ENCODE data around the gene POLR1E.

POLR1E gene

GRCh38 chr9:37534412-37534811 is 48.7 kb downstream of the POLR1E start:
- peaks cover 4% of the 10 kb centered on the region; the same call in 1 of the 2 replicates for H3K79me2 ChIP-seq (ENCODE audit: low read length)
- H2AFZ ChIP-seq (ENCODE audit: low read length) = no peak overlapping the region
- H3K27ac ChIP-seq (ENCODE audit: low read length) = no peak overlapping the region
- H3K9me3 ChIP-seq (replicated peaks; ENCODE audit: insufficient read depth, low read length) = no peaks in the 10 kb centered on the region
- H4K20me1 ChIP-seq (ENCODE audit: insufficient read depth, low read length) = no peaks in the 10 kb centered on the region
- no peak overlapping the region for H3K9ac ChIP-seq (ENCODE audit: low read length)
- DNase-seq = no peak
- peaks cover 33% of the 10 kb centered on the region for H3F3A ChIP-seq (ENCODE audit: insufficient read depth, low read length)
- no peaks in the 10 kb centered on the region for H3K27me3 ChIP-seq (replicated peaks; ENCODE audit: insufficient read depth, low read length)
- peaks cover 20% of the 10 kb centered on the region for H3K4me1 ChIP-seq (ENCODE audit: low read length)
- no peaks in the 10 kb centered on the region for H3K9me2 ChIP-seq (replicated peaks; ENCODE audit: insufficient read depth, low read length)
- H3K4me2 ChIP-seq (ENCODE audit: low read depth, low read length) = no peak overlapping the region
- TF ChIP-seq EZH2phosphoT487 (IDR thresholded peaks at IDR 0.05; ENCODE audit: low read length) (no peak), EZH2 (optimal IDR thresholded peaks at IDR 0.05; ENCODE audit: low read depth, low read length) (no peak), CTCF (IDR thresholded peaks at IDR 0.05; ENCODE audit: low read length) (no peak)
- no peaks in the 10 kb centered on the region for H3K36me3 ChIP-seq (replicated peaks; ENCODE audit: insufficient read depth, low read length)
- no peak overlapping the region for H3K4me3 ChIP-seq (ENCODE audit: low read length)

- no peaks in the 10 kb centered on the region for H3K27me3 ChIP-seq (replicated peaks; ENCODE audit: insufficient read depth, low read length)
- no peak overlapping the region for H2AFZ ChIP-seq (ENCODE audit: low read length)
- TF ChIP-seq EZH2 (optimal IDR thresholded peaks at IDR 0.05; ENCODE audit: low read depth, low read length) = no peak
- no peak for TF ChIP-seq EZH2phosphoT487 (IDR thresholded peaks at IDR 0.05; ENCODE audit: low read length)
- TF ChIP-seq CTCF (IDR thresholded peaks at IDR 0.05; ENCODE audit: low read length) = no peak
- no peak for DNase-seq
- no peaks in the 10 kb centered on the region for H3K9me2 ChIP-seq (replicated peaks; ENCODE audit: insufficient read depth, low read length)
- no peaks in the 10 kb centered on the region for H4K20me1 ChIP-seq (ENCODE audit: insufficient read depth, low read length)
- peaks cover 28% of the 10 kb centered on the region for H3F3A ChIP-seq (ENCODE audit: insufficient read depth, low read length)
- peaks cover 16% of the 10 kb centered on the region for H3K4me1 ChIP-seq (ENCODE audit: low read length)
- H3K9me3 ChIP-seq (replicated peaks; ENCODE audit: insufficient read depth, low read length) = no peaks in the 10 kb centered on the region
- no peak overlapping the region for H3K4me3 ChIP-seq (ENCODE audit: low read length)
- H3K79me2 ChIP-seq (ENCODE audit: low read length) = peaks cover 4% of the 10 kb centered on the region; the same call in 1 of the 2 replicates
- H3K36me3 ChIP-seq (replicated peaks; ENCODE audit: insufficient read depth, low read length) = no peaks in the 10 kb centered on the region
- H3K4me2 ChIP-seq (ENCODE audit: low read depth, low read length) = no peak overlapping the region
- H3K27ac ChIP-seq (ENCODE audit: low read length) = no peak overlapping the region
- H3K9ac ChIP-seq (ENCODE audit: low read length) = no peak overlapping the region
These were observed 49.2 kb downstream of the POLR1E start for GRCh38 chr9:37534901-37535300.

- no peaks in the 10 kb centered on the region for H3F3A ChIP-seq (ENCODE audit: insufficient read depth, low read length)
- H3K36me3 ChIP-seq (replicated peaks; ENCODE audit: insufficient read depth, low read length) = no peaks in the 10 kb centered on the region
These were observed 52.4 kb downstream of the POLR1E start for GRCh38 chr9:37538099-37538498.

More at GRCh38 chr9:37538099-37538498, 52.4 kb downstream of the POLR1E start:
- Histone ChIP-seq H4K20me1 (ENCODE audit: insufficient read depth, low read length) (no peaks in the 10 kb centered on the region), H3K4me3 (ENCODE audit: low read length) (no peak overlapping the region), H3K9ac (ENCODE audit: low read length) (no peak overlapping the region), H3K4me2 (ENCODE audit: low read depth, low read length) (no peak overlapping the region), H3K4me1 (ENCODE audit: low read length) (peaks cover 6% of the 10 kb centered on the region), H3K27ac (ENCODE audit: low read length) (no peak overlapping the region), H3K79me2 (ENCODE audit: low read length) (no peaks in the 10 kb centered on the region), H3K9me2 (replicated peaks; ENCODE audit: insufficient read depth, low read length) (no peaks in the 10 kb centered on the region), H3K9me3 (replicated peaks; ENCODE audit: insufficient read depth, low read length) (no peaks in the 10 kb centered on the region), H2AFZ (ENCODE audit: low read length) (no peak overlapping the region), H3K27me3 (replicated peaks; ENCODE audit: insufficient read depth, low read length) (no peaks in the 10 kb centered on the region)
- TF ChIP-seq CTCF (IDR thresholded peaks at IDR 0.05; ENCODE audit: low read length) = no peak
- TF ChIP-seq EZH2phosphoT487 (IDR thresholded peaks at IDR 0.05; ENCODE audit: low read length) = no peak
- no peak for TF ChIP-seq EZH2 (optimal IDR thresholded peaks at IDR 0.05; ENCODE audit: low read depth, low read length)
- no peak for DNase-seq

All from MM.1S (cell line).